ENCODE measurements around the gene NKX2-3. TPM values are rescaled to one million over a fixed set of nuclear protein-coding genes. Genes with fewer than 3 reads are reported as not detected.

NKX2-3 gene
- total RNA-seq, 1 experiment from 2014 or later, result not detected

GRCh38 chr10:99526861-99527504 is 5.8 kb upstream of the NKX2-3 start:
- no peak for DNase-seq (ENCODE audit: low spot score)

GRCh38 chr10:99527526-99528493 is 4.9 kb upstream of the NKX2-3 start:
- no peak for DNase-seq (ENCODE audit: low spot score)

- no peak for DNase-seq (ENCODE audit: low spot score)
These were observed 4.0 kb upstream of the NKX2-3 start for GRCh38 chr10:99528494-99529441.

GRCh38 chr10:99529591-99530107 is 3.1 kb upstream of the NKX2-3 start:
- no peak for DNase-seq (ENCODE audit: low spot score)

- no peak for DNase-seq (ENCODE audit: low spot score)
These were observed 2.4 kb upstream of the NKX2-3 start for GRCh38 chr10:99530108-99531025.

GRCh38 chr10:99531026-99531695 is 1.6 kb upstream of the NKX2-3 start:
- DNase-seq (ENCODE audit: low spot score), result no peak

- no peak for DNase-seq (ENCODE audit: low spot score)
These were observed 797 bp upstream of the NKX2-3 start for GRCh38 chr10:99531696-99532593.

GRCh38 chr10:99533496-99534449 is 1.0 kb downstream of the NKX2-3 start:
- DNase-seq (ENCODE audit: low spot score), result no peak

- no peak for DNase-seq (ENCODE audit: low spot score)
These were observed 1.8 kb downstream of the NKX2-3 start for GRCh38 chr10:99534450-99534938.

- DNase-seq (ENCODE audit: low spot score), result no peak
These were observed 2.4 kb downstream of the NKX2-3 start for GRCh38 chr10:99534939-99535763.

- no peak for DNase-seq (ENCODE audit: low spot score)
These were observed 3.1 kb downstream of the NKX2-3 start for GRCh38 chr10:99535764-99536337.

- DNase-seq (ENCODE audit: low spot score), result no peak
These were observed 3.8 kb downstream of the NKX2-3 start for GRCh38 chr10:99536338-99537085.

- DNase-seq (ENCODE audit: low spot score), result no peak
These were observed 4.6 kb downstream of the NKX2-3 start for GRCh38 chr10:99537086-99537988.

Measured in H4 (cell line).